ENCODE measurements around the gene WDFY4. TPM values are rescaled to one million over a fixed set of nuclear protein-coding genes. Genes with fewer than 3 reads are reported as not detected.

WDFY4 gene
- total RNA-seq, 1 experiment from 2014 or later: 0.23 TPM

- no peaks in the 10 kb centered on the region; the same call in 1 of the 2 replicates for H3K27me3 ChIP-seq (ENCODE audit: control insufficient read depth, insufficient read depth, low read length)
- H3K9me3 ChIP-seq (ENCODE audit: control insufficient read depth, insufficient read depth, low read depth, low read length): no peaks in the 10 kb centered on the region
- TF ChIP-seq SIN3A (IDR thresholded peaks at IDR 0.05; ENCODE audit: borderline replicate concordance, insufficient read depth, low read depth, low read length): no peak
- TF ChIP-seq, protein P1, sequence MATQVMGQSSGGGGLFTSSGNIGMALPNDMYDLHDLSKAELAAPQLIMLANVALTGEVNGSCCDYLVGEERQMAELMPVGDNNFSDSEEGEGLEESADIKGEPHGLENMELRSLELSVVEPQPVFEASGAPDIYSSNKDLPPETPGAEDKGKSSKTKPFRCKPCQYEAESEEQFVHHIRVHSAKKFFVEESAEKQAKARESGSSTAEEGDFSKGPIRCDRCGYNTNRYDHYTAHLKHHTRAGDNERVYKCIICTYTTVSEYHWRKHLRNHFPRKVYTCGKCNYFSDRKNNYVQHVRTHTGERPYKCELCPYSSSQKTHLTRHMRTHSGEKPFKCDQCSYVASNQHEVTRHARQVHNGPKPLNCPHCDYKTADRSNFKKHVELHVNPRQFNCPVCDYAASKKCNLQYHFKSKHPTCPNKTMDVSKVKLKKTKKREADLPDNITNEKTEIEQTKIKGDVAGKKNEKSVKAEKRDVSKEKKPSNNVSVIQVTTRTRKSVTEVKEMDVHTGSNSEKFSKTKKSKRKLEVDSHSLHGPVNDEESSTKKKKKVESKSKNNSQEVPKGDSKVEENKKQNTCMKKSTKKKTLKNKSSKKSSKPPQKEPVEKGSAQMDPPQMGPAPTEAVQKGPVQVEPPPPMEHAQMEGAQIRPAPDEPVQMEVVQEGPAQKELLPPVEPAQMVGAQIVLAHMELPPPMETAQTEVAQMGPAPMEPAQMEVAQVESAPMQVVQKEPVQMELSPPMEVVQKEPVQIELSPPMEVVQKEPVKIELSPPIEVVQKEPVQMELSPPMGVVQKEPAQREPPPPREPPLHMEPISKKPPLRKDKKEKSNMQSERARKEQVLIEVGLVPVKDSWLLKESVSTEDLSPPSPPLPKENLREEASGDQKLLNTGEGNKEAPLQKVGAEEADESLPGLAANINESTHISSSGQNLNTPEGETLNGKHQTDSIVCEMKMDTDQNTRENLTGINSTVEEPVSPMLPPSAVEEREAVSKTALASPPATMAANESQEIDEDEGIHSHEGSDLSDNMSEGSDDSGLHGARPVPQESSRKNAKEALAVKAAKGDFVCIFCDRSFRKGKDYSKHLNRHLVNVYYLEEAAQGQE (IDR thresholded peaks at IDR 0.05; ENCODE audit: insufficient read depth in 1 of 2, low read depth in 2 of 2, low read length in 1 of 2): no peak
- TF ChIP-seq TCF7L2 (IDR thresholded peaks at IDR 0.05; ENCODE audit: low read depth, low read length): no peak
- TF ChIP-seq POLR2AphosphoS5 (IDR thresholded peaks at IDR 0.05; ENCODE audit: low read depth, low read length): no peak
- TF ChIP-seq, protein P2, sequence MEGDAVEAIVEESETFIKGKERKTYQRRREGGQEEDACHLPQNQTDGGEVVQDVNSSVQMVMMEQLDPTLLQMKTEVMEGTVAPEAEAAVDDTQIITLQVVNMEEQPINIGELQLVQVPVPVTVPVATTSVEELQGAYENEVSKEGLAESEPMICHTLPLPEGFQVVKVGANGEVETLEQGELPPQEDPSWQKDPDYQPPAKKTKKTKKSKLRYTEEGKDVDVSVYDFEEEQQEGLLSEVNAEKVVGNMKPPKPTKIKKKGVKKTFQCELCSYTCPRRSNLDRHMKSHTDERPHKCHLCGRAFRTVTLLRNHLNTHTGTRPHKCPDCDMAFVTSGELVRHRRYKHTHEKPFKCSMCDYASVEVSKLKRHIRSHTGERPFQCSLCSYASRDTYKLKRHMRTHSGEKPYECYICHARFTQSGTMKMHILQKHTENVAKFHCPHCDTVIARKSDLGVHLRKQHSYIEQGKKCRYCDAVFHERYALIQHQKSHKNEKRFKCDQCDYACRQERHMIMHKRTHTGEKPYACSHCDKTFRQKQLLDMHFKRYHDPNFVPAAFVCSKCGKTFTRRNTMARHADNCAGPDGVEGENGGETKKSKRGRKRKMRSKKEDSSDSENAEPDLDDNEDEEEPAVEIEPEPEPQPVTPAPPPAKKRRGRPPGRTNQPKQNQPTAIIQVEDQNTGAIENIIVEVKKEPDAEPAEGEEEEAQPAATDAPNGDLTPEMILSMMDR (IDR thresholded peaks at IDR 0.05): no peak
- ChIA-PET CTCF (interaction anchor here (0.5 kb wide), 1 partner anchor 450 kb away, joined by 3 read pairs; no protein-coding TSS in a partner anchor), POLR2A (no interaction called here)
- ATAC-seq (no peak), DNase-seq (ENCODE audit: low read depth, low spot score) (no peak)
- intact Hi-C loops (cut with micrococcal nuclease; ENCODE audit: unreplicated experiment): no loop called here
- peaks cover 6% of the 10 kb centered on the region; the same call in 1 of the 2 replicates for H3K4me1 ChIP-seq (ENCODE audit: control insufficient read depth, insufficient read depth, low read length)
- no peak overlapping the region for H3K4me3 ChIP-seq (ENCODE audit: low read depth in 2 of 2, low read length in 2 of 2)
- no peak overlapping the region for H3K27ac ChIP-seq (ENCODE audit: low read length)
- BruUV-seq (replicated peaks): no TSS peak
- in situ Hi-C loops (cut with HindIII; ENCODE audit: low pct_unique_long_range_greater_than_20kb, low sequenced_read_pairs): no loop called here
- H3K36me3 ChIP-seq (ENCODE audit: control insufficient read depth, insufficient read depth, low read length): no peaks in the 10 kb centered on the region
Observed at GRCh38 chr10:48653944-48654698, 30.6 kb upstream of the WDFY4 start.

- H3K4me3 ChIP-seq (ENCODE audit: low read depth in 2 of 2, low read length in 2 of 2): peak overlapping the region; percentile 43 to 60
- ChIA-PET CTCF (interaction anchor here (0.5 to 2.2 kb wide), 22 partner anchors 8 to 759 kb away, joined by 3 to 17 read pairs (median 4); no protein-coding TSS in a partner anchor), POLR2A (interaction anchor here (0.6 kb wide), 2 partner anchors 31 to 45 kb away, joined by 3 to 4 read pairs; no protein-coding TSS in a partner anchor)
- no peaks in the 10 kb centered on the region for H3K36me3 ChIP-seq (ENCODE audit: control insufficient read depth, insufficient read depth, low read length)
- H3K27me3 ChIP-seq (ENCODE audit: control insufficient read depth, insufficient read depth, low read length): peaks cover 7% of the 10 kb centered on the region
- H3K27ac ChIP-seq (ENCODE audit: low read length): no peak overlapping the region
- H3K9me3 ChIP-seq (ENCODE audit: control insufficient read depth, insufficient read depth, low read depth, low read length): no peaks in the 10 kb centered on the region
- DNase-seq (ENCODE audit: low read depth, low spot score): peak; percentile 20
- in situ Hi-C loops (cut with HindIII; ENCODE audit: low pct_unique_long_range_greater_than_20kb, low sequenced_read_pairs): no loop called here
- intact Hi-C loops (cut with micrococcal nuclease; ENCODE audit: unreplicated experiment): loop anchor here (1.0 to 5.0 kb wide), 4 partner anchors 103 to 507 kb away; no protein-coding TSS in a partner anchor
- BruUV-seq (replicated peaks): no TSS peak
- TF ChIP-seq TCF7L2 (IDR thresholded peaks at IDR 0.05; ENCODE audit: low read depth, low read length): 0 out of 2 replicates have a peak, but pooled peaks have one; percentile 16
- no peak for TF ChIP-seq SIN3A (IDR thresholded peaks at IDR 0.05; ENCODE audit: borderline replicate concordance, insufficient read depth, low read depth, low read length)
- TF ChIP-seq POLR2AphosphoS5 (IDR thresholded peaks at IDR 0.05; ENCODE audit: low read depth, low read length): no peak
- TF ChIP-seq, protein P2 (IDR thresholded peaks at IDR 0.05): no peak
- ATAC-seq: peak; percentile 67
- H3K4me1 ChIP-seq (ENCODE audit: control insufficient read depth, insufficient read depth, low read length): peaks cover 6% of the 10 kb centered on the region; the same call in 1 of the 2 replicates
Observed at GRCh38 chr10:48655411-48656240, 29.0 kb upstream of the WDFY4 start.
